Ammon's horn (tissue), 1 donor: ENCODE results near the gene ZBED4.

Experiments
- DNase-seq: peaks from one replicate; pipeline ENCODE4 v3.0.0-alpha.2; 2016; ENCODE audit warnings: low spot score

Gene ZBED4

GRCh38 chr22:49936973-49937757, 83.5 kb downstream of the ZBED4 start:
- peak; percentile 90 for DNase-seq

GRCh38 chr22:49937758-49938564, 84.3 kb downstream of the ZBED4 start:
- DNase-seq: peak; percentile 80

- no peak for DNase-seq
These were observed 85.0 kb downstream of the ZBED4 start for GRCh38 chr22:49938565-49939136.
